K562 (cell line): ENCODE results near the gene HMCES. TPM values are rescaled to one million over a fixed set of nuclear protein-coding genes. Genes with fewer than 3 reads are reported as not detected.

Experiments
- ATAC-seq: fragments of 200-7000 bp; cut with Tn5 transposase; 3 replicates; pipeline ENCODE4 v1.9.1; 2020; ENCODE audit warnings: moderate library complexity
- BruUV-seq: library from RNA; stranded (reverse); fragments of 400-500 nt; replicated peaks from 2 replicates; lab custom pipeline; 2021; lab: Mats Ljungman, UMichigan
- CTCF ChIA-PET: fragments of 300-600 bp; formaldehyde crosslinking; extraction: SDS; loops from one replicate; lab custom pipeline; 2021; ENCODE audit warnings: low intra/inter-chr PET ratio; lab: Yijun Ruan, JAX
- POLR2A ChIA-PET: fragments of 300-600, 350-650 bp; sonication (Branson Sonifier 250); formaldehyde crosslinking; extraction: SDS; loops from one replicate; lab custom pipeline; 2021; ENCODE audit warnings: antibody characterized with exemption, inconsistent platforms; lab: Yijun Ruan, JAX
- DNase-seq, 4 experiments: peaks; one replicate each; pipeline versions ENCODE4 v3.0.0 to v3.0.0-alpha.2; 2011 to 2018; ENCODE audit warnings: low spot score in 3 of 4, mixed read lengths in 3 of 4; ENCODE audit errors: extremely low read depth in 1 of 4
- FAIRE-seq: peaks from 2 replicates; lab custom pipeline; 2011; peaks lifted over from hg19 to GRCh38; lab: Jason Lieb, UNC
- H2AFZ ChIP-seq: 2 replicates; pipeline ENCODE4 v1.6.0; 2011; ENCODE audit warnings: low read depth, low read length, control low read depth, inconsistent platforms
- H3K27ac ChIP-seq: fragments of 200-600 bp; 3 replicates; pipeline ENCODE4 v1.8.0; 2011; ENCODE audit warnings: low read depth, mild to moderate bottlenecking, control low read depth, inconsistent platforms, low read length, moderate library complexity, mixed read lengths; ENCODE audit errors: extremely low read depth
- H3K27me3 ChIP-seq, 2 experiments: fragments of 300-600 bp in 1 of 2; 2 replicates in 1 of 2; 3 replicates in 1 of 2; pipeline versions ENCODE4 v1.6.0 to v1.8.0; 2011; ENCODE audit warnings: inconsistent platforms in 2 of 2, low read length in 2 of 2, mild to moderate bottlenecking in 1 of 2, mixed read lengths in 1 of 2, moderate library complexity in 1 of 2; ENCODE audit not compliant: control insufficient read depth in 2 of 2, insufficient read depth in 2 of 2
- H3K36me3 ChIP-seq: fragments of 300-600 bp; 3 replicates; pipeline ENCODE4 v1.8.0; 2011; ENCODE audit warnings: mild to moderate bottlenecking, low read length, inconsistent platforms; ENCODE audit not compliant: control insufficient read depth, insufficient read depth
- H3K4me1 ChIP-seq, 2 experiments: fragments of 200-600 bp in 1 of 2; replicated peaks in 1 of 2; 2 replicates in 1 of 2; 3 replicates in 1 of 2; pipeline versions ENCODE4 v1.5.1 to v1.8.0; 2011; ENCODE audit warnings: inconsistent platforms in 2 of 2, low read length in 2 of 2, mild to moderate bottlenecking in 1 of 2, mixed read lengths in 1 of 2, moderate library complexity in 1 of 2; ENCODE audit not compliant: control insufficient read depth in 2 of 2, insufficient read depth in 2 of 2
- H3K4me2 ChIP-seq: 2 replicates; pipeline ENCODE4 v1.6.1; 2011; ENCODE audit warnings: low read length, control low read depth, inconsistent platforms, mixed read lengths; ENCODE audit not compliant: insufficient read depth
- H3K4me3 ChIP-seq: fragments of 200-600 bp; sonication (generic), shearing (Covaris generic); 2 replicates; pipeline ENCODE4 v1.5.1; 2016; ENCODE audit warnings: control low read depth, inconsistent platforms
- H3K79me2 ChIP-seq: fragments of 200-600 bp; 3 replicates; pipeline ENCODE4 v1.8.0; 2011; ENCODE audit warnings: low read length, inconsistent platforms; ENCODE audit not compliant: control insufficient read depth, insufficient read depth
- H3K9ac ChIP-seq, 2 experiments: 2 replicates each; pipeline versions ENCODE4 v1.6.0 to v1.6.1; 2011; ENCODE audit warnings: low read depth in 2 of 2, low read length in 2 of 2, control low read depth in 1 of 2, inconsistent platforms in 1 of 2, mild to moderate bottlenecking in 1 of 2, mixed read lengths in 1 of 2; ENCODE audit not compliant: insufficient read depth in 1 of 2
- H3K9me1 ChIP-seq: one replicate; pipeline ENCODE4 v1.6.0; 2011; ENCODE audit warnings: inconsistent platforms, mild to moderate bottlenecking, low read length, moderate library complexity; ENCODE audit not compliant: control insufficient read depth, insufficient read depth
- H3K9me3 ChIP-seq: replicated peaks from 2 replicates; pipeline ENCODE4 v1.5.1; 2011; ENCODE audit warnings: low read depth, low read length, inconsistent platforms; ENCODE audit not compliant: control insufficient read depth, insufficient read depth
- H4K20me1 ChIP-seq: replicated peaks from 2 replicates; pipeline ENCODE4 v1.6.1; 2011; ENCODE audit warnings: low read length, inconsistent platforms, mixed read lengths; ENCODE audit not compliant: control insufficient read depth, insufficient read depth
- CLOCK ChIP-seq: fragments of 250-450 bp; sonication (Bioruptor Pico); IDR thresholded peaks from 2 replicates; pipeline ENCODE4 v1.4.0; 2020; ENCODE audit warnings: mild to moderate bottlenecking, moderate library complexity, borderline replicate concordance
- CTCF ChIP-seq, 3 experiments: IDR thresholded peaks in 2 of 3; conservative IDR thresholded peaks in 1 of 3; 2 replicates each; pipeline ENCODE4 v1.5.1; 2011 to 2012; ENCODE audit warnings: low read length in 3 of 3, mild to moderate bottlenecking in 3 of 3, control low read depth in 2 of 3, improper control_type of control experiment in 1 of 3, inconsistent platforms in 1 of 3, low read depth in 1 of 3, mixed read lengths in 1 of 3, moderate library complexity in 1 of 3; ENCODE audit not compliant: insufficient read depth in 2 of 3
- SPI1 ChIP-seq: IDR thresholded peaks from 2 replicates; pipeline ENCODE4 v1.6.1; 2011; ENCODE audit warnings: low read depth, low read length, control low read depth, borderline replicate concordance
- WGBS: fragments of 100-300 bp; shearing (Covaris generic); methylation state at CpG from one replicate; pipeline ENCODE4 v1.1.6; 2016; ENCODE audit warnings: low coverage, mixed read lengths; ENCODE audit not compliant: insufficient coverage; ENCODE audit errors: missing lambda C conversion rate; 5-methylcytosine and 5-hydroxymethylcytosine counted together
- in situ Hi-C: fragments of 300-500 bp; cut with MboI; formaldehyde crosslinking; loops from 4 replicates; pipeline ENCODE4 v1.15.0; 2018; ENCODE audit warnings: inconsistent platforms, mixed read lengths
- intact Hi-C: fragments of 100-400 bp; cut with micrococcal nuclease; formaldehyde crosslinking; loops from 2 replicates; pipeline ENCODE4 v1.14.2; 2022
- polyA plus RNA-seq, 8 experiments: library from polyadenylated mRNA; depleted of rRNA in 4 of 8; stranded (reverse) in 5 of 8; unstranded in 3 of 8; fragments of >200 nt; fragmentation: Nextera tagmentation in 2 of 8; fragmentation: Illumina TruSeq in 1 of 8; extraction: Ambion mirVana in 2 of 8; extraction: Trizol in 1 of 8; gene quantifications; 2 replicates each; pipeline versions ENCODE4 v1.2.1 to v1.2.3, GENCODE V29; 2011 to 2014; ENCODE audit warnings: inconsistent platforms in 1 of 8, missing spikeins in 1 of 8
- total RNA-seq, 7 experiments: library from RNA; depleted of rRNA in 6 of 7; stranded (reverse); fragments of >200 nt in 6 of 7; fragmentation: Illumina TruSeq in 2 of 7; extraction: Trizol in 2 of 7; gene quantifications; 2 replicates each; pipeline versions ENCODE4 v1.2.1 to v1.2.3, GENCODE V29; 2011 to 2021; ENCODE audit warnings: low replicate concordance in 1 of 7
- TF ChIP-seq, protein P1 (sequence below): fragments of 250-450 bp; sonication (Bioruptor Pico); IDR thresholded peaks from 2 replicates; pipeline ENCODE4 v1.8.0; 2022; ENCODE audit warnings: inconsistent platforms, mild to moderate bottlenecking, moderate library complexity, borderline replicate concordance

HMCES gene
- total and polyA plus RNA-seq, 9 of the 15 experiments (the other 6 are each of a cell fraction or from before 2014, with no cell fraction given) = 18.8 to 45.3 (median 24.8) TPM

DNA sequence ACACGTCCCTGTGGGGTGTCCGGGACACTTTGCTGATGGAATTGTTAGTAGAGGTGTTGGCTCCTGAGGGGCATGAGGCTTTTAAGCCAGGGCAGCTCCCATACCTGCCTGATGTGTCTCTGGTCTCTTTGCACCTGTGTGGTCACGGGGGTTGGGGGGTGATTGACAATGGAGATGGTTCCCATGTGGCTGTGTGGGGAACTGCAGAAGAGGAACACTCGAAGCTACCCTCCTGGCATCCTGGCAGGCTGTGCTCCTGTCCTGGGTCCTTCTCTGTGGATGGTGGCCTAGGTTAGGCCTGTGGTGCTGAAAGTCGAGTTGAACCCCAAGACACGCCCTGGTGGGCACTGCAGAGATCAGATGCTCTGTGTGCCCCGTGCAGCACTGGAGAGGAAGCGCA, 73.4 kb downstream of the HMCES start (continued):
- TF ChIP-seq CTCF (IDR thresholded peaks at IDR 0.05 in 2 of 3, conservative IDR thresholded peaks at IDR 0.05 in 1 of 3; ENCODE audit: insufficient read depth in 2 of 3, low read depth in 1 of 3, low read length in 3 of 3) = peak in 1 of 3 experiments; percentile 3; a peak in 1 of 6 replicates

DNA sequence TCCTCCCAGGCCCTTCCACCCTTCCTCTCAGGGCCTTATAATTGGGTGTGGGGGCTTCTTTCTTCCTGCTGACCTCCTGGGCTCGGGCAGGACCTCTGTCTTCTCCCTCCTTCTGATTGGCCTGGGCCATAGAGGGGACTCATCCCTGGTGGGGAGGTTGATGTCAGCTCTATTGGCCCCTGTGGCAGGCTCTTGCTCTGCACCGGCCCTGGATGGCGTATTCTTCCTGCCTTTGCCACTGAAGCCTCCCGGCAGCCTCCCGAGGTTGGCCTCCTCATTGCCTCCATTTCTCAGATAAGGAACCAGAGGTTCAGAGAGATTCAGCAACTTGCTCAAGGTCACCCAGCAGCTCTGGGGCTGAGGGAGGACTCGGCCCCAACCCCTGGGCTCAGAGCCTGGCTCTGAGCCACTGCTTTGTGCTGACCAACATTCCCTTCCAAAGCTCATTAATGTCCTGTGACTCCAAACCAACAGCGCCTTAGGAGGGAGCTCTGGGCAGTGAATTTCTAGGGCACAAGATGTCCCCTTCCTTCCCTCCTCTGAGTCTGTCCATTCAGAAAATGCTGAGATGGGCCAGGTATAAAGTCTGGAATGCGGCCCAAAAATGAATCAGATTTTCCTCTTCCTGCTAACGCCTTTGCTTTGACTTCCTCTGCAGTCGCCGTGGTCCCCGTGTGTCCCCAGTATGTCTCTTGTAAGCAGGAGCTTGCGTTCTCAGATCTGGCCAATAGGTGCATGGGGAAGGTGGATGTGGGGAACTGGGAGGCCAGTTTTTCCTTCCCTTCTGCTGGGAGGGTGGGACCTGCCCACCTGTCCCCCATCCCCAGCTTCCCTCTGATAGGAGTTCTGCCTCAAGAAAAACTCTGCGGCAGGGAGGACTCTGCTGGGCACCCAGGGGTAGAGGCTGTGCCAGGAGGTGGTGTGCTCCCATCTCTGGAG, 74.2 kb downstream of the HMCES start:
- H3K27me3 ChIP-seq = no peaks in the 10 kb centered on the region
- no TSS peak for BruUV-seq
- H3K4me3 ChIP-seq = no peak overlapping the region
- no peak overlapping the region for H2AFZ ChIP-seq
- no peaks in the 10 kb centered on the region for H4K20me1 ChIP-seq
- 10% methylated on average over 11 of the region's 14 CpGs for WGBS
- peaks cover 0 to 9% of the 10 kb centered on the region in 2 experiments; a peak in 2 of 5 replicates for H3K4me1 ChIP-seq
- no peak overlapping the region for H3K27ac ChIP-seq
- H3K9me3 ChIP-seq = no peaks in the 10 kb centered on the region
- POLR2A ChIA-PET = no interaction called here
- CTCF ChIA-PET = no interaction called here
- no peak for FAIRE-seq
- intact Hi-C loops (no loop called here), in situ Hi-C loops (no loop called here)
- no peak for DNase-seq
- ATAC-seq = no peak; the same call in 2 of the 3 replicates
- no peaks in the 10 kb centered on the region for H3K79me2 ChIP-seq
- TF ChIP-seq CLOCK (CRISPR knock-in tag) (no peak), SPI1 (peak; percentile 25; the same call in 1 of the 2 replicates)
- TF ChIP-seq, protein P1, sequence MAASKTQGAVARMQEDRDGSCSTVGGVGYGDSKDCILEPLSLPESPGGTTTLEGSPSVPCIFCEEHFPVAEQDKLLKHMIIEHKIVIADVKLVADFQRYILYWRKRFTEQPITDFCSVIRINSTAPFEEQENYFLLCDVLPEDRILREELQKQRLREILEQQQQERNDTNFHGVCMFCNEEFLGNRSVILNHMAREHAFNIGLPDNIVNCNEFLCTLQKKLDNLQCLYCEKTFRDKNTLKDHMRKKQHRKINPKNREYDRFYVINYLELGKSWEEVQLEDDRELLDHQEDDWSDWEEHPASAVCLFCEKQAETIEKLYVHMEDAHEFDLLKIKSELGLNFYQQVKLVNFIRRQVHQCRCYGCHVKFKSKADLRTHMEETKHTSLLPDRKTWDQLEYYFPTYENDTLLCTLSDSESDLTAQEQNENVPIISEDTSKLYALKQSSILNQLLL (CRISPR knock-in tag) = no peak
- H3K9me1 ChIP-seq = no peaks in the 10 kb centered on the region
- H3K9ac ChIP-seq = no peak overlapping the region
- H3K4me2 ChIP-seq = no peak overlapping the region
- H3K36me3 ChIP-seq = no peaks in the 10 kb centered on the region
